HepG2 (cell line): ENCODE data around the gene ANTXR1. TPM values are rescaled to one million over a fixed set of nuclear protein-coding genes. Genes with fewer than 3 reads are reported as not detected.

ENCODE experiments used
- ASH2L ChIP-seq: fragments of 300-600, 200-600 bp; sonication (generic); IDR thresholded peaks from 2 replicates; pipeline ENCODE4 v1.7.0; 2017; ENCODE audit warnings: low read depth, mild to moderate bottlenecking, moderate library complexity, mixed read lengths, low read length; ENCODE audit not compliant: insufficient read length
- GRHL1 ChIP-seq: sonication (generic); formaldehyde crosslinking; conservative IDR thresholded peaks from 2 replicates; pipeline ENCODE4 v1.8.0; 2022; ENCODE audit warnings: missing genetic modification reagents
- HDAC1 ChIP-seq: sonication (generic); formaldehyde crosslinking; IDR thresholded peaks from 2 replicates; pipeline ENCODE4 v1.5.1; 2020; ENCODE audit warnings: mild to moderate bottlenecking, missing genetic modification reagents
- KDM2A ChIP-seq: sonication (generic); formaldehyde crosslinking; IDR thresholded peaks from 2 replicates; pipeline ENCODE4 v1.4.0; 2020; ENCODE audit warnings: low read depth, missing genetic modification reagents, borderline replicate concordance
- MTF2 ChIP-seq: sonication (generic); formaldehyde crosslinking; IDR thresholded peaks from 2 replicates; pipeline ENCODE4 v1.5.0; 2020; ENCODE audit warnings: missing genetic modification reagents, borderline replicate concordance
- NFAT5 ChIP-seq: sonication (generic); formaldehyde crosslinking; IDR thresholded peaks from 2 replicates; pipeline ENCODE4 v1.4.0; 2020; ENCODE audit warnings: missing genetic modification reagents
- RELA ChIP-seq: sonication (generic); formaldehyde crosslinking; IDR thresholded peaks from 2 replicates; pipeline ENCODE4 v1.4.0; 2020; ENCODE audit warnings: missing genetic modification reagents
- SP5 ChIP-seq: IDR thresholded peaks from 2 replicates; pipeline ENCODE4 v1.6.1; 2016; ENCODE audit warnings: low read depth, borderline replicate concordance
- TBX3 ChIP-seq: fragments of 450-650 bp; IDR thresholded peaks from 2 replicates; pipeline ENCODE4 v1.6.1; 2017; ENCODE audit warnings: antibody characterized with exemption, mild to moderate bottlenecking, inconsistent platforms, borderline replicate concordance
- TCF7 ChIP-seq: sonication (generic); IDR thresholded peaks from 2 replicates; pipeline ENCODE4 v1.6.1; 2016; ENCODE audit warnings: antibody characterized with exemption, low read depth
- ZBED4 ChIP-seq: sonication (generic); formaldehyde crosslinking; IDR thresholded peaks from 2 replicates; pipeline ENCODE4 v1.4.0; 2020; ENCODE audit warnings: missing genetic modification reagents, borderline replicate concordance
- ZBTB49 ChIP-seq: sonication (generic); formaldehyde crosslinking; IDR thresholded peaks from 2 replicates; pipeline ENCODE4 v1.4.0; 2020; ENCODE audit warnings: missing genetic modification reagents, borderline replicate concordance
- ZNF34 ChIP-seq: sonication (generic); formaldehyde crosslinking; IDR thresholded peaks from 2 replicates; pipeline ENCODE4 v1.4.0; 2020; ENCODE audit warnings: mild to moderate bottlenecking, missing genetic modification reagents, borderline replicate concordance
- ZNF451 ChIP-seq: sonication (generic); formaldehyde crosslinking; IDR thresholded peaks from 2 replicates; pipeline ENCODE4 v1.5.0; 2020; ENCODE audit warnings: mild to moderate bottlenecking, missing genetic modification reagents
- ZNF780A ChIP-seq: sonication (generic); formaldehyde crosslinking; IDR thresholded peaks from 2 replicates; pipeline ENCODE4 v1.8.0; 2022; ENCODE audit warnings: mild to moderate bottlenecking, missing genetic modification reagents, moderate library complexity
- ZNF839 ChIP-seq: sonication (generic); formaldehyde crosslinking; IDR thresholded peaks from 2 replicates; pipeline ENCODE4 v1.4.0; 2020; ENCODE audit warnings: missing genetic modification reagents, mild to moderate bottlenecking, borderline replicate concordance
- polyA plus RNA-seq, 8 experiments: library from polyadenylated mRNA; depleted of rRNA in 3 of 8; stranded (reverse) in 7 of 8; unstranded in 1 of 8; fragments of >200 nt; fragmentation: Illumina TruSeq in 4 of 8; extraction: Trizol in 4 of 8; gene quantifications; 2 replicates each; pipeline versions ENCODE4 v1.2.1 to v1.2.3, GENCODE V29; 2011 to 2016; ENCODE audit warnings: low read depth in 4 of 8, missing spikeins in 1 of 8, mixed read lengths in 1 of 8; ENCODE audit not compliant: insufficient read depth in 1 of 8
- total RNA-seq, 5 experiments: library from RNA; depleted of rRNA; stranded (reverse); fragments of >200 nt; fragmentation: Illumina TruSeq; extraction: Trizol; gene quantifications; 2 replicates each; pipeline ENCODE4 v1.2.3, GENCODE V29; 2016; ENCODE audit warnings: low read depth in 1 of 5

ANTXR1 gene
- total and polyA plus RNA-seq, 2 of the 13 experiments (the other 11 are each of a cell fraction or from before 2014, with no cell fraction given): 4.5 to 12.7 TPM

GRCh38 chr2:69062307-69062962 lies 49.5 kb downstream of the ANTXR1 start (continued):
- TF ChIP-seq NFAT5: no peak
- TF ChIP-seq TCF7: peak; percentile 54
- TF ChIP-seq SP5 (CRISPR knock-in tag): no peak
- no peak for TF ChIP-seq MTF2
- peak; percentile 76 for TF ChIP-seq ASH2L
- TF ChIP-seq KDM2A: no peak
- no peak for TF ChIP-seq RELA
- no peak for TF ChIP-seq GRHL1
- TF ChIP-seq ZBTB49 (CRISPR knock-in tag): no peak
- no peak for TF ChIP-seq ZNF780A (CRISPR knock-in tag)
- TF ChIP-seq TBX3: no peak
- no peak for TF ChIP-seq ZBED4 (CRISPR knock-in tag)
- no peak for TF ChIP-seq ZNF34
- no peak for TF ChIP-seq ZNF451 (CRISPR knock-in tag)
- TF ChIP-seq ZNF839 (CRISPR knock-in tag): no peak
- peak; percentile 43; the same call in 1 of the 2 replicates for TF ChIP-seq HDAC1
